Measurements from ENCODE around the gene S100A9. TPM values are rescaled to one million over a fixed set of nuclear protein-coding genes. Genes with fewer than 3 reads are reported as not detected.

The S100A9 gene
- total and polyA plus RNA-seq, 2 of the 8 experiments (the other 6 are each of a cell fraction or from before 2014, with no cell fraction given) = not detected

DNA sequence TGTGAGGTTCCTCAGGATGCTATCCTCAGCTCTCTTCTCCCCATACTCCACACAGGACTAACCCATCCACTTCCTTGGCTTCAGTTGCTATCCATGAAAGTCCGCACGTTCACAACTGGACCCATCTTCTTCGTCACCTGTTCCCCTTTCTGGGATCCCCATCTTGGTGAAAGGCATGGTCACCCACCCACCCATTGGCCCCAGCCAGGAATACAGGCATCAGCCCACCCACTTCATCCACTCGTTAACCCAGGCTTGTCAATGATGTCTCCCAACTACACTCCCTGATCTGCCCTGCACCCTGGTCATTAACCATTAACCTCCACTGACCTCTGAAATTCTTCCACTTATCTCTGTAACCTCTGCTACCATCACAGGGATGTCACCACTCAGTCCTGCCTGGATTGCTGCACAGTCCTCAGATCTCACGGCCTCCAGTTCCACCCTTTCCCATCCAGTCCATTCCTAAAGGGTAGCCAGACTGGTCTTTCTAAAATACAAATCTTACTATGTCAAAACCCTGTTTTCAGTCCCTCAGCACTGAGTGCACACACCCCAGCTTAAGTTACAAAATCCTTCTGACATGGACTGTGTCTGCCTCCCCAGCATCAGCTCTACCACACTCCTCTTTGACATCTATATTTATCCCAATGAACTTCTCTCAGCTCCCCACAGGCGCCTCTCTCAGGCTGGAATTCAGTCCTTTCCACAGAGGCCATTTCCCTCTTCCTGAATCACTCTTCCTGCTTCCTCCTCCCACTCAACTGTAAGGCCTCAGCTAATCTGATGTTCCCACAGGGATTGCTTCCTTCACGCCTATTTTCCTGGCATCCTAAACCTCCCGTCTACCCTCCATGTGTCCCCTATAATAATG, 19.4 kb upstream of the S100A9 start (continued):
- TF ChIP-seq SIN3A (conservative IDR thresholded peaks at IDR 0.05 in 1 of 2, IDR thresholded peaks at IDR 0.05 in 1 of 2; ENCODE audit: low read depth in 1 of 2, low read length in 2 of 2) (no peak), HDAC6 (IDR thresholded peaks at IDR 0.05; ENCODE audit: low read depth, low read length) (no peak), CREB1 (IDR thresholded peaks at IDR 0.05) (no peak), POLR2A (IDR thresholded peaks at IDR 0.05; ENCODE audit: control extremely low read depth in 1 of 2, low read depth in 2 of 2, low read length in 2 of 2) (no peak), SIX5 (IDR thresholded peaks at IDR 0.05; ENCODE audit: low read depth, low read length) (no peak), SRF (IDR thresholded peaks at IDR 0.05; ENCODE audit: low read depth, low read length) (no peak), JUND (IDR thresholded peaks at IDR 0.05; ENCODE audit: low read length) (no peak), EP300 (IDR thresholded peaks at IDR 0.05; ENCODE audit: borderline replicate concordance in 1 of 2, low read depth in 2 of 2, low read length in 2 of 2) (no peak), CEBPB (IDR thresholded peaks at IDR 0.05; ENCODE audit: low read depth, low read length) (no peak)
